ENCODE results near the gene WDR27. TPM values are rescaled to one million over a fixed set of nuclear protein-coding genes. Genes with fewer than 3 reads are reported as not detected.

The WDR27 gene
- total RNA-seq, 1 donor from 2014 or later, result 92.7 TPM

GRCh38 chr6:169669889-169670288 is 31.9 kb downstream of the WDR27 start:
- Histone ChIP-seq H3K4me1 (no peaks in the 10 kb centered on the region), H3K4me3 (no peak overlapping the region), H3K27ac (no peak overlapping the region), H3K9me3 (no peaks in the 10 kb centered on the region), H3K36me3 (peaks cover 24 to 28% of the 10 kb centered on the region in 2 donors), H3K27me3 (no peaks in the 10 kb centered on the region)
- TF ChIP-seq CTCF (IDR thresholded peaks at IDR 0.05), result no peak
- no peak for DNase-seq (ENCODE audit: low spot score in 2 of 2)
- intact Hi-C loops (cut with DNase I), result no loop called here

- peaks cover 24 to 32% of the 10 kb centered on the region in 2 donors for H3K36me3 ChIP-seq
- no peak for TF ChIP-seq CTCF (IDR thresholded peaks at IDR 0.05)
- no peak overlapping the region for H3K4me3 ChIP-seq
- no peaks in the 10 kb centered on the region for H3K27me3 ChIP-seq
- intact Hi-C loops (cut with DNase I), result no loop called here
- no peak for DNase-seq (ENCODE audit: low spot score in 2 of 2)
- no peak overlapping the region for H3K27ac ChIP-seq
- H3K4me1 ChIP-seq, result no peaks in the 10 kb centered on the region
- no peaks in the 10 kb centered on the region for H3K9me3 ChIP-seq
Measured at GRCh38 chr6:169669147-169669546, 32.7 kb downstream of the WDR27 start.

GRCh38 chr6:169668203-169668847 is 33.5 kb downstream of the WDR27 start:
- intact Hi-C loops (cut with DNase I), result no loop called here

GRCh38 chr6:169667716-169668115 is 34.1 kb downstream of the WDR27 start:
- Histone ChIP-seq H3K4me1 (no peaks in the 10 kb centered on the region), H3K36me3 (peaks cover 24 to 44% of the 10 kb centered on the region in 2 donors), H3K27ac (no peak overlapping the region), H3K27me3 (no peaks in the 10 kb centered on the region), H3K4me3 (no peak overlapping the region), H3K9me3 (no peaks in the 10 kb centered on the region)
- intact Hi-C loops (cut with DNase I), result no loop called here
- no peak for DNase-seq (ENCODE audit: low spot score in 2 of 2)
- no peak for TF ChIP-seq CTCF (IDR thresholded peaks at IDR 0.05)

More at GRCh38 chr6:169668203-169668847, 33.5 kb downstream of the WDR27 start:
- no peak for DNase-seq (ENCODE audit: low spot score in 2 of 2)
- H3K4me1 ChIP-seq, result no peaks in the 10 kb centered on the region
- H3K4me3 ChIP-seq, result no peak overlapping the region
- TF ChIP-seq CTCF (IDR thresholded peaks at IDR 0.05), result no peak
- no peak overlapping the region for H3K27ac ChIP-seq
- peaks cover 24 to 40% of the 10 kb centered on the region in 2 donors for H3K36me3 ChIP-seq
- H3K27me3 ChIP-seq, result no peaks in the 10 kb centered on the region
- no peaks in the 10 kb centered on the region for H3K9me3 ChIP-seq

GRCh38 chr6:169666441-169666840 is 35.4 kb downstream of the WDR27 start:
- Histone ChIP-seq H3K4me1 (no peaks in the 10 kb centered on the region), H3K36me3 (peaks cover 17 to 36% of the 10 kb centered on the region in 2 donors), H3K27ac (no peak overlapping the region), H3K4me3 (no peak overlapping the region), H3K27me3 (no peaks in the 10 kb centered on the region), H3K9me3 (no peaks in the 10 kb centered on the region)
- intact Hi-C loops (cut with DNase I), result no loop called here
- no peak for TF ChIP-seq CTCF (IDR thresholded peaks at IDR 0.05)
- no peak for DNase-seq (ENCODE audit: low spot score in 2 of 2)
